Lower leg skin (tissue), 4 donors: Measurements from ENCODE around the gene SDK1. TPM values are rescaled to one million over a fixed set of nuclear protein-coding genes. Genes with fewer than 3 reads are reported as not detected.

Experiments used
- DNase-seq, 2 donors: peaks; one replicate each; pipeline ENCODE4 v3.0.0-alpha.2; 2019; ENCODE audit warnings: low spot score in 2 of 2
- H3K4me3 ChIP-seq: fragments of 200-600 bp; sonication (generic); 2 replicates; pipeline ENCODE4 v1.5.1; 2017; ENCODE audit warnings: mild to moderate bottlenecking, low read depth; ENCODE audit not compliant: poor library complexity, severe bottlenecking
- CTCF ChIP-seq, 3 donors: fragments of 450-650 bp; IDR thresholded peaks; one replicate each; pipeline ENCODE4 v1.5.1; 2016; ENCODE audit warnings: antibody characterized with exemption in 3 of 3, mild to moderate bottlenecking in 3 of 3, moderate library complexity in 2 of 3
- POLR2A ChIP-seq, 2 donors: fragments of 450-650 bp; IDR thresholded peaks; one replicate each; pipeline ENCODE4 v1.6.1; 2016 to 2017; ENCODE audit warnings: antibody characterized with exemption in 2 of 2, mild to moderate bottlenecking in 1 of 2, moderate library complexity in 1 of 2
- WGBS, 2 donors: methylation state at CpG; one replicate each; pipeline ENCODE4 v1.1.5; 2018; 5-methylcytosine and 5-hydroxymethylcytosine counted together
- intact Hi-C: fragments of 100-400 bp; cut with DNase I; formaldehyde crosslinking; loops from one replicate; pipeline ENCODE4 v1.15.0; 2023; ENCODE audit warnings: low total_unique reads
- total RNA-seq, 4 donors: library from RNA; depleted of rRNA; stranded (reverse); fragments of >200 nt; gene quantifications; one replicate each; pipeline ENCODE4 v1.1.0, GENCODE V29; 2016

The SDK1 gene
- total RNA-seq, 4 donors from 2014 or later, result 1.9 to 7.2 (median 5.1) TPM

GRCh38 chr7:3544202-3544601 lies 243.2 kb downstream of the SDK1 start:
- intact Hi-C loops, result no loop called here
- no peak for DNase-seq
- TF ChIP-seq POLR2A (IDR thresholded peaks at IDR 0.05), result no peak
- TF ChIP-seq CTCF (IDR thresholded peaks at IDR 0.05), result no peak
- H3K4me3 ChIP-seq, result no peak overlapping the region
- WGBS, 2 donors, result 83 to 91% methylated on average over 5 of the region's 5 CpGs

- H3K4me3 ChIP-seq, result no peak overlapping the region
- WGBS, 2 donors, result 59 to 64% methylated on average over 4 of the region's 4 CpGs
- intact Hi-C loops, result no loop called here
- no peak for DNase-seq
- no peak for TF ChIP-seq CTCF (IDR thresholded peaks at IDR 0.05)
- no peak for TF ChIP-seq POLR2A (IDR thresholded peaks at IDR 0.05)
Measured at GRCh38 chr7:3548815-3549214, 247.8 kb downstream of the SDK1 start.

GRCh38 chr7:3549601-3550000 lies 248.5 kb downstream of the SDK1 start:
- WGBS, 2 donors, result 55 to 62% methylated on average over 2 of the region's 2 CpGs
- no peak overlapping the region for H3K4me3 ChIP-seq
- no peak for DNase-seq
- TF ChIP-seq CTCF (IDR thresholded peaks at IDR 0.05), result no peak
- TF ChIP-seq POLR2A (IDR thresholded peaks at IDR 0.05), result no peak
- intact Hi-C loops, result no loop called here

- intact Hi-C loops, result no loop called here
- WGBS, 2 donors, result 88 to 92% methylated on average over 6 of the region's 6 CpGs
Measured at GRCh38 chr7:3551536-3551935, 250.5 kb downstream of the SDK1 start.

GRCh38 chr7:3552499-3552898 lies 251.4 kb downstream of the SDK1 start:
- intact Hi-C loops, result no loop called here
- H3K4me3 ChIP-seq, result no peak overlapping the region
- DNase-seq, result no peak
- TF ChIP-seq POLR2A (IDR thresholded peaks at IDR 0.05) (no peak), CTCF (IDR thresholded peaks at IDR 0.05) (no peak)
- WGBS, 2 donors, result 82 to 89% methylated on average over 1 of the region's 1 CpG

More at GRCh38 chr7:3551536-3551935, 250.5 kb downstream of the SDK1 start:
- TF ChIP-seq POLR2A (IDR thresholded peaks at IDR 0.05), result no peak
- TF ChIP-seq CTCF (IDR thresholded peaks at IDR 0.05), result no peak
- no peak for DNase-seq
- no peak overlapping the region for H3K4me3 ChIP-seq

- TF ChIP-seq POLR2A (IDR thresholded peaks at IDR 0.05) (no peak), CTCF (IDR thresholded peaks at IDR 0.05) (no peak)
- H3K4me3 ChIP-seq, result no peak overlapping the region
- DNase-seq, result no peak
- intact Hi-C loops, result no loop called here
- 58 to 64% methylated on average over 2 of the region's 2 CpGs for WGBS, 2 donors
Measured at GRCh38 chr7:3558400-3558799, 257.3 kb downstream of the SDK1 start.
